ENCODE data around the gene SESN1.

GRCh38 chr6:109092074-109092473 lies 2.6 kb downstream of the SESN1 start:
- TF ChIP-seq ZNF384 (IDR thresholded peaks at IDR 0.05) (no peak), TARDBP (IDR thresholded peaks at IDR 0.05) (no peak), SUZ12 (IDR thresholded peaks at IDR 0.05) (no peak), ELF4 (IDR thresholded peaks at IDR 0.05) (no peak), PKNOX1 (IDR thresholded peaks at IDR 0.05) (no peak)

Data from HEK293T (cell line).